CD4-positive, alpha-beta T cell (primary cell): ENCODE data around the gene ATAD3C. TPM values are rescaled to one million over a fixed set of nuclear protein-coding genes. Genes with fewer than 3 reads are reported as not detected.

Experiments
- ATAC-seq: fragments of 200-7000 bp; cut with Tn5 transposase; one replicate; pipeline ENCODE4 v1.10.0; 2022; ENCODE audit warnings: mild to moderate bottlenecking; ENCODE audit not compliant: poor library complexity
- CTCF ChIA-PET: fragments of 350-600 bp; sonication (Branson Sonifier 250); formaldehyde crosslinking; loops from one replicate; lab custom pipeline; 2021; ENCODE audit warnings: antibody characterized with exemption, inconsistent platforms; lab: Charles Lee
- POLR2A ChIA-PET: fragments of 350-600 bp; sonication (Branson Sonifier 250); formaldehyde crosslinking; loops from one replicate; lab custom pipeline; 2021; ENCODE audit warnings: antibody characterized with exemption, inconsistent platforms; lab: Charles Lee
- DNase-seq, 14 experiments: peaks; one replicate each; pipeline ENCODE4 v3.0.0-alpha.2; 2013 to 2020; ENCODE audit warnings: mixed read lengths in 2 of 14
- H3K27ac ChIP-seq, 2 donors: one replicate each; pipeline versions ENCODE4 v1.5.1 to v1.7.0; 2013; ENCODE audit warnings: low read length in 2 of 2, low read depth in 1 of 2, mild to moderate bottlenecking in 1 of 2
- H3K27me3 ChIP-seq, 2 experiments: 1 replicate in 1 of 2; 2 replicates in 1 of 2; pipeline versions ENCODE4 v1.6.1 to v1.7.0; 2013; ENCODE audit warnings: low read length in 2 of 2, control low read depth in 1 of 2, mild to moderate bottlenecking in 1 of 2, moderate library complexity in 1 of 2; ENCODE audit not compliant: insufficient read depth in 2 of 2, control insufficient read depth in 1 of 2
- H3K36me3 ChIP-seq: one replicate; pipeline ENCODE4 v1.6.1; 2013; ENCODE audit warnings: low read length, control low read depth; ENCODE audit not compliant: insufficient read depth
- H3K4me1 ChIP-seq: one replicate; pipeline ENCODE4 v1.6.1; 2013; ENCODE audit warnings: low read length, control low read depth; ENCODE audit not compliant: insufficient read depth
- H3K4me3 ChIP-seq: one replicate; pipeline ENCODE4 v1.5.1; 2013; ENCODE audit warnings: mild to moderate bottlenecking, low read length, moderate library complexity
- H3K9me3 ChIP-seq, 2 experiments: 1 replicate in 1 of 2; 2 replicates in 1 of 2; pipeline versions ENCODE4 v1.6.1 to v1.7.0; 2013; ENCODE audit warnings: low read length in 2 of 2, mild to moderate bottlenecking in 2 of 2, control low read depth in 1 of 2, moderate library complexity in 1 of 2; ENCODE audit not compliant: control insufficient read depth in 1 of 2, insufficient read depth in 1 of 2
- H3K27ac Mint-ChIP-seq: one replicate; pipeline ENCODE4 v1.8.0; 2020; ENCODE audit warnings: mixed read lengths
- H3K27me3 Mint-ChIP-seq: one replicate; pipeline ENCODE4 v1.8.0; 2021; ENCODE audit warnings: mixed read lengths
- H3K36me3 Mint-ChIP-seq: one replicate; pipeline ENCODE4 v1.8.0; 2021; ENCODE audit warnings: low read depth, mixed read lengths
- H3K4me1 Mint-ChIP-seq: one replicate; pipeline ENCODE4 v1.8.0; 2021; ENCODE audit warnings: low read depth, mixed read lengths
- H3K4me3 Mint-ChIP-seq: one replicate; pipeline ENCODE4 v1.8.0; 2020; ENCODE audit warnings: mild to moderate bottlenecking, mixed read lengths
- H3K9me3 Mint-ChIP-seq: one replicate; pipeline ENCODE4 v1.8.0; 2020; ENCODE audit warnings: mixed read lengths
- CTCF ChIP-seq: fragments of 200-600 bp; IDR thresholded peaks from one replicate; pipeline ENCODE4 v1.8.0; 2022; ENCODE audit warnings: antibody characterized with exemption, mild to moderate bottlenecking
- intact Hi-C, 2 experiments: fragments of 100-400 bp; cut with DNase I in 1 of 2; cut with micrococcal nuclease in 1 of 2; formaldehyde crosslinking; loops; one replicate each; pipeline versions ENCODE4 v1.15.1 to v1.9.0; 2023 to 2025; cut with DNase I, micrococcal nuclease
- total RNA-seq, 174 experiments: library from RNA in 2 of 174; stranded (reverse) in 2 of 174; gene quantifications; one replicate each; pipeline ENCODE4 v1.2.3 and lab custom pipeline; 2021 to 2026

Gene ATAD3C
- total RNA-seq, 2 experiments from 2014 or later = 0.28 to 0.74 TPM

GRCh38 chr1:1419363-1419812, 30.1 kb upstream of the ATAD3C start:
- no peak for TF ChIP-seq CTCF
- Mint-ChIP-seq H3K4me3 (no peak overlapping the region), H3K4me1 (no peaks in the 10 kb centered on the region), H3K27ac (no peak overlapping the region), H3K36me3 (no peaks in the 10 kb centered on the region), H3K9me3 (no peaks in the 10 kb centered on the region), H3K27me3 (peaks cover 27% of the 10 kb centered on the region)
- ChIA-PET CTCF (no interaction called here), POLR2A (no interaction called here)
- Histone ChIP-seq H3K4me3 (no peak overlapping the region), H3K36me3 (no peaks in the 10 kb centered on the region), H3K9me3 (peaks cover 0 to 8% of the 10 kb centered on the region in 2 experiments), H3K4me1 (peaks cover 4% of the 10 kb centered on the region), H3K27me3 (peaks cover 13 to 16% of the 10 kb centered on the region in 2 experiments), H3K27ac (no peak overlapping the region)
- no peak for ATAC-seq
- intact Hi-C loops = no loop called here
- DNase-seq = no peak

GRCh38 chr1:1419813-1420653, 29.5 kb upstream of the ATAD3C start:
- ChIA-PET CTCF (no interaction called here), POLR2A (no interaction called here)
- peaks cover 13 to 19% of the 10 kb centered on the region in 2 experiments for H3K27me3 ChIP-seq
- peaks cover 4% of the 10 kb centered on the region for H3K4me1 ChIP-seq
- ATAC-seq (peak; percentile 44), DNase-seq (peak in 1 of 14 experiments; percentile 39)
- no peaks in the 10 kb centered on the region for H3K36me3 ChIP-seq
- H3K27ac ChIP-seq = no peak overlapping the region
- H3K4me3 Mint-ChIP-seq = no peak overlapping the region
- H3K4me1 Mint-ChIP-seq = no peaks in the 10 kb centered on the region
- TF ChIP-seq CTCF = no peak
- intact Hi-C loops = no loop called here
- H3K27ac Mint-ChIP-seq = no peak overlapping the region
- no peak overlapping the region for H3K4me3 ChIP-seq
- H3K36me3 Mint-ChIP-seq = no peaks in the 10 kb centered on the region
- H3K9me3 ChIP-seq = peaks cover 0 to 8% of the 10 kb centered on the region in 2 experiments
- peaks cover 33% of the 10 kb centered on the region for H3K27me3 Mint-ChIP-seq
- no peaks in the 10 kb centered on the region for H3K9me3 Mint-ChIP-seq

GRCh38 chr1:1420654-1421141, 28.8 kb upstream of the ATAD3C start:
- H3K4me3 ChIP-seq = no peak overlapping the region
- H3K27ac ChIP-seq = no peak overlapping the region
- H3K4me1 Mint-ChIP-seq = no peaks in the 10 kb centered on the region
- H3K4me3 Mint-ChIP-seq = no peak overlapping the region
- peaks cover 36% of the 10 kb centered on the region for H3K27me3 Mint-ChIP-seq
- ATAC-seq (no peak), DNase-seq (no peak)
- peaks cover 4% of the 10 kb centered on the region for H3K4me1 ChIP-seq
- H3K9me3 ChIP-seq = peaks cover 0 to 8% of the 10 kb centered on the region in 2 experiments
- no peak for TF ChIP-seq CTCF
- CTCF ChIA-PET = no interaction called here
- H3K27ac Mint-ChIP-seq = no peak overlapping the region
- H3K36me3 ChIP-seq = no peaks in the 10 kb centered on the region
- peaks cover 13 to 24% of the 10 kb centered on the region in 2 experiments for H3K27me3 ChIP-seq
- no peaks in the 10 kb centered on the region for H3K36me3 Mint-ChIP-seq
- POLR2A ChIA-PET = no interaction called here
- intact Hi-C loops = no loop called here
- no peaks in the 10 kb centered on the region for H3K9me3 Mint-ChIP-seq
